Measurements from ENCODE around the gene FKBP2.

FKBP2 gene

DNA sequence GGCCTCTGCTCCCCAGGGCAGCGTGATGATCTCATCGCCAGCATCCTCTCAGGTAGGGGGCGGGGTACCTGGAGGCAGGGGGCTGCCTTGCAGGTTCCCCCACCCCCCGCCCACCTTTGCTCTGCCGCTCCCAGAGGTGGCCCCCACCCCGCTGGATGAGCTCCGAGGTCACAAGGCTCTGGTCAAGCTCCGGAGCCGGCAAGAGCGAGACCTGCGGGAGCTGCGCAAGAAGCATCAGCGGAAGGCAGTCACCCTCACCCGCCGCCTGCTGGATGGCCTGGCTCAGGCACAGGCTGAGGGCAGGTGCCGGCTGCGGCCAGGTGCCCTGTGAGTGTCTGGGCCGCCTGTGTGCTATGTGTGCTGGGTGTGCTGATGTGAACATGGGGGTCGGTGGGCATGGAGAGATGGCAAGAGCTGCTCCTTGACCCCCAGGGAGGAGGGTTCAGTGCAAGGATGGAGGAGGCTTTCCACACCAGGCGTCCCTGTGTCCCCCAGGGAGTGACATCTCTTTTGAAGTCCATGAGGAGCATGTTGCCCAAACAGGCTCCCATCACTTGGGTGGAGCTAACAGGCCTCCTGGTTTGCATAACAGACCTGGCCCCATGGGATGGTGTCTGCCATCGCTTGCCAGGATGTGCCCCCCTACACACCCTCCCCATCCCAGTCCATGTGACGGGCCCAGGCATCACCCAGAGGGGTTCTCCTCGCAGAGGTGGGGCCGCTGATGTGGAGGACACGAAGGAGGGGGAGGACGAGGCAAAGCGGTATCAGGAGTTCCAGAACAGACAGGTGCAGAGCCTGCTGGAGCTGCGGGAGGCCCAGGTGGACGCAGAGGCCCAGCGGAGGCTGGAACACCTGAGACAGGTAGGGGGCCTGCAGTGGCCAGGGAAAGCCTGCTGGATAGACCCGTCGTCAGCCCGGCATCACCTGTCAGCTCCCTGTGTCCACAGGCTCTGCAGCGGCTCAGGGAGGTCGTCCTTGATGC lies 24.6 kb downstream of the FKBP2 start:
- no peak for DNase-seq

DNA sequence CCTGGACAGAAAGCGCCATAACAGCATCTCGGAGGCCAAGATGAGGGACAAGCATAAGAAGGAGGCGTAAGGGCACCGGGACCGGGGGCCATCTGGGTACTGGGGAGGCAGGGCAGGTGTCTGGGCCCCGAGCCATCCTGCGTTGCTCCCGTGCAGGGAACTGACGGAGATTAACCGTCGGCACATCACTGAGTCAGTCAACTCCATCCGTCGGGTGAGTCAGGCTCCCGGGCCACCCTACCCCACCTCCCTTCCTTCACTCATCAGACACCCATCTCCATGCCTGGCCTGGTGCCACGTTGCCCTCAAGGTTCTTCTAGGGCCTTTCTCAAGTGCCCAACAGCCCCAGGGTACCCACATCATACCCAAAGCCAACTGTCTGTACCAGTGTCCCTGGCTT lies 25.4 kb downstream of the FKBP2 start:
- no peak for DNase-seq

DNA sequence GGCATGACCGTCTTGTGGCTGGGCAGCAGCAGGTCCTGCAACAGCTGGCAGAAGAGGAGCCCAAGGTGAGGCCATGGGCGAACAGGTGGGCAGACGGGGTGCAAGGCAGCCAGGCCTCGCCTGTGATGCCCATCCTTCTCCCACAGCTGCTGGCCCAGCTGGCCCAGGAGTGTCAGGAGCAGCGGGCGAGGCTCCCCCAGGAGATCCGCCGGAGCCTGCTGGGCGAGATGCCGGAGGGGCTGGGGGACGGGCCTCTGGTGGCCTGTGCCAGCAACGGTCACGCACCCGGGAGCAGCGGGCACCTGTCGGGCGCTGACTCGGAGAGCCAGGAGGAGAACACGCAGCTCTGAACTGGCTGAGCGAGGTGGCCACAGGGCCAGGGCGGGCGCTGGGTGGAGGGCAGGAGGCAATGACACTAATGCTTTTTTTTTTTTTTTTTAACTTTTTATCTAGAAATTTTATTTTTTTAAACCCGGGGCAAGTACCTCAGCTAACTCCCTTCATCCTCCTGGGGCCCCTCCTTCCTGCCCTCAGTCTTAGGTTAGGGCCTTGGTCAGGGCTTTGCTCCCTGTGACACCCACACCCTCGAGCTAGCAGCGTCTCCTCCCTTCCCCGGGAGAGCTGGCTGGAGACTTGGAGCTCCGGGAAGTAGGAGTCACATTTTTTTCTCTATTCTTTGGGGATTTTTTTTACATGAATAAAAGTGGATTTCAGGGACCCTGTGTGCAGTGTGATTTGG lies 26.5 kb downstream of the FKBP2 start:
- no peak for DNase-seq

DNA sequence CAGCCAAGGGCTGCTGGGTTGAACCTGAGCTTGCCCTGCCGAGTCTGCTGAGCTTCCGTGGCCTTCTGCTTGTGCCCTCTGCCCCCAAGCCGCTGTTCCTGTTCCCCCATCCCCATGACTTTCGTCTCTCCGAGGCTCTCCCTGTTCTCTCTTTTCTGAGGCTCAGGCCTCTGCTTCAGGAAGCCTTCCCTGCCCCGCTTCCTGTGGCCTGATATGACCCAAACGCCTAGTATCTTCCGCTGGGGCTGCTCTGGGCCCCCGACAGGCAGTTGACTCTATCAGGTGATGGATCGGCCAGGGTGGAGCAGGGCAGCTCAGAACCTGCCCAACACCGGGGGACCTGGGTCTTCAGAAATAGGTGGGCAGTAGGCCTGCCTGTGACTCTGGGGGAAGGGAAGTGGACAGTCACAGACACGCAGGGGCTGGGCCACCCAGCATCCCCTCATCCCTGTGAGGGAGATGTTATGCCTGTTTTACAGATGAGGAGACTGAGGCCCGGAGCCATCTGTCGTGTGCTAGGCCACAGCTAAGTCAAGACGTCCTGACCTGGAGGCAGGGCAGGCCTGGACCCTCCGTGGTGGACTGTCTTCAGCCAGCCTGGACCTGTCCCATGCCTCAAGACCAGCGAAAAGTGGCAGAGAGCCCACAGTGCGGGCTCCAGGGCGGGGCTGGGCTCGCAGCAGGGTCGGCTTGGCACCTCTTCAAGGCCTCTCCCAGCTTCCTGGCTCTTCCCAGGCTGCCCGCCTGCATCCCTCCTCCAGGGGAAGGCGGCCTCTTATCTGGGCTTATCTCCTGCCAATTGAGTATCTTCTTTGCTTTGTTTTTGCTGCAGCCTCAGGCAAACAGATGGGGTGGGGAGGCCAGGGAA lies 27.4 kb downstream of the FKBP2 start:
- DNase-seq = no peak

DNA sequence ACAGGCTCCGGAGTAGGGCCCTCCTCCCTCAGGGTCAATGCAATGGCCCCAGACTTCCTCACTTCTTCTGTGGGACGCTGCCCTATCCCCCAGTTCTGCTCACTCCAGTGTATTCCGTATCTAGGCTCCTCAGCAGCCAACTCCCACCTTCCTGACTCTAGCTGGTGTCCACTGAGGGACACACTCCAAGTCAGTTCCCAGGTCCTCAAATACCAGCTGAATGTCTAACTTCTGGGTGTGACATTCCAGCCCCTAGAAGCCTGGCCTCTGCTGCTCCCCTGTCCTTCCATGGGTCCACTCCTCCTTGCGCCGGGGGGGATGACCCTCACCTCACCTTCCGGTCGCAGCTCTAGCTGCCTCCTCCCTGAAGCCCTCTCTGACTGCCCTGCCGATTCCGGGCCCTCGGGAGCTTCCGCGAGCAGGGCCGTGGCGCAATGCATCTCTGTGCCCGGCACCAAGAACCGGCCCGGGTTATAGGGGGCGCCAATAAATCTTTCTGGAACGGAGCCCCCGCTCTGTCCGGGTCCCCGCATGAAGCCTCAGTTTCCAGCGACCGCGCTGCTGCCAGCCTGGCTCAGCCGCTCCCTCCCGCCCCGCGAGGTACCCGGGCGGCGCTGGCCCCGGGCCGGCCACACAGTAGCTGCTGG lies 28.1 kb downstream of the FKBP2 start:
- peak; percentile 65 for DNase-seq

DNA sequence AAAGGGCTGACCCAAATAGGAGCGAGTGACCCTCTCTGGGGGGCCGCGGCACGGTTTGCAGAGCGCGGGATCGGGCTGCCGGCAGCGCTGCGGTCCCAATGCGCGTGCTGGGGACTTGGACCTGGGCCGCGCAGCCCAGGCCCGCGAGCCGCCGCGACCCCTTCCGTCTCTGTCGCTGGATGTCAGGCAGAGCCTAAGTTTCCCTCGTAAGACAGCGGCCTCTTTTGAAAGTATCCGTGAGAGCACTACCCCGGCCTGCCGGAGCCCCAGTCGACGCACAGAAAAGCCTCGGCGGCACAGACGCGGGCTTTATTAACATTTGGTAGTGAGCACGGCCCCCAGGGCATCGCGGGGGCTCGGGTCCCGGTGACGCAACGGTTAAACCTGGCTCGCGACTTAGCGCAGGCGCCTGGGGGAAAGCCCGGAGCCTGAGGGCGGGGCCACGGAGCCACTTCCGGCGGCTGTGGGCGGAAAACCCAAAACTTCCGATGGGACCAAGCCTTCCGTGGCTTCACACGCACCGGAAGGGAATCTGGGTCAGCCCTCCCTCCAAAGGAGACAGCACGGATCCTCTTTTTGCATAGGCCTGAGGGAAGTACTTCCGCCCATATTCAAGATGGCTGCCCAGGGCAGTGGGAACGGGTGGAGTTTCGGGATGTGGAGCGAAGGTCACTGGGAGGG lies 28.8 kb downstream of the FKBP2 start:
- DNase-seq = peak; percentile 100

DNA sequence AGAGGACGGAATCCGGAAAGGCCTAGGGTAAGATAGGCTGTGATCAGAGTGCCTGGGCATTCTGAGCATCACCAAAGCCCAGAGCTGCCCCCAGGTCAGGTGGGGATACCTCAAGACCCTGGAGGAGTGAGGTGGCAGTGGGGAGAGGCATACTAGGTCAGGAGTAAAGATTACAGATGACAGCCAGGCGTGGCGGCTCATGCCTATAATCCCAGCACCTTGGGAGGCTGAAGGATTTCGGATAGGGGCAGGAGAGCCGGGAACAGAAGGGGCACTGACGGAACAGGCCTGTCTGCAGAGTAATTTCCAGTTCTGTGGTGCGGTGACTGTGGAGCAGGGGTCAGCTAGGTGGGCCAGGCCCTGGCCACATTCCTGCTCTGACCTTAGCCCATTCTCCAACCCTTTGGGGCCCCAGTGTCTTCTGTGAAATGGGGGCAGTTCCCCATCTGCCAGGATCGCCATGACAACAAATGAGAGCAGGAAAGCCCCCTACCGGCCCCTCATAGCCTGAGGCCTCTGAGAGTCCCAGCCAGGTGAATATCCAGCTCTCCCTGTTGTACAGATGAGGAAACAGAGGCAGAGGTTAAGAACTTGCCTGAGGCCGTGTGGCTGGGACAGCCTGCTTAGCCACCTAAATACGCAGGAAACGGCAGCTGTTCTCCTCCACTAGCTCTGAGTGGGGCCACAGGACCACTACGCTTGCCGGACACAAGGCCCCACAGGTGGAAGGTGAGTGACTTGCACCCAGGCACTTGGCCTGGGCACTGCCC lies 34.3 kb downstream of the FKBP2 start:
- DNase-seq = no peak

DNA sequence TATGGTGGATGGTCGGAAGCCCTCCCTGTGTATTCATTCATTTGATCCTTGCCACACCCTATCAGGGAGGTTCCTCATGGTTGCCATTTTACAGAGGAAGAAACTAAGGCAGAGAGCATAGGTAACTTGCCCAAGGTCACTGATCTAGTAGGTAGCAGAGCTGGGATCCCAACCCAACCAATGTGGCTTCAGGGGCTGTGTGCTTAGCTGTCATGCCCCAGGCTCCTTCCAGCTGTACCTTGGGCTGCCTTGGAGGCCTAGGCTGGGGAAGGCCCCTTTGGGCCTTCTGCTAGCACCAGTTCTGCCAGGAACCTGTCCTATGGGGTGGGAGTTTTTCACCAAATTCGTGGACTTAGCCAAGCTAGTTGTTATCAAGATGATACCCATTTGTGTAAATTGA lies 34.9 kb downstream of the FKBP2 start:
- DNase-seq = no peak

DNA sequence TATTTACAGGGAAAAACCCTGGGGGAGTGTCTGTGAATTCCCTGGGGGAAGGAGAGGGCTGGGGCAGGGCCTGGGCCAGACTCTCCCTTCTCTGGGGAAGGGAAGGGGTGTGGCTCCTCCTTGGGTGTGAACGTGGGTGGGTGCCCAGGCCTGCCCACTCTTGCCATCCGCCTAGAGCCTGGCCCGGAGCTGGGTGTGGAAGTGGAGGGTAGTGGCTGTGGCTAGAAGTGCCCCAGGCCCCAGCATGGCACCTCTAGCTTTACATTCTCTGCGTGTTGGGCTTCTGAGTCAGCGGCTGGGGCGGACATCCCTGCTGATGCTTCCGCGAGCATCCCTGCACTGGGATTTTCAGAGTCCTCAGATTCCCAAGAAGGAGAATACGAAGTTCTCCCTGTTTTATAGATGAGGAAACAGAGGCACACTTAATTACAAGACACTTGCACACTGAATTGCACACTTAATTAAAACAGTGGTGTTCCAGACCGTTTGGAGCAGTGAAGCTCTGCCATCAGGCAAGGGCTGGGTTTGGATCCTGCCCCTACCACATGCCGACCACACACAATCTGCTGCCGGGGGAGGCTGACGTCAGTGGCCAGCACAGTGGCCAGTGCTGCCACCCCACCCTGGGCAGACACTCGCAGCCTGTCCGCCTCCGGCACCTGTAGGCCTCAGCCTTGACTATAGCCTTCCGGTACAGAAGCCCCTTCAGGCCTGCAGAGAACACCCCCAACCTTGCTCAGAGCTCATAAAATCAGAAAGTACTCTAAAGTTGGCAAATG lies 35.9 kb downstream of the FKBP2 start:
- no peak for DNase-seq

DNA sequence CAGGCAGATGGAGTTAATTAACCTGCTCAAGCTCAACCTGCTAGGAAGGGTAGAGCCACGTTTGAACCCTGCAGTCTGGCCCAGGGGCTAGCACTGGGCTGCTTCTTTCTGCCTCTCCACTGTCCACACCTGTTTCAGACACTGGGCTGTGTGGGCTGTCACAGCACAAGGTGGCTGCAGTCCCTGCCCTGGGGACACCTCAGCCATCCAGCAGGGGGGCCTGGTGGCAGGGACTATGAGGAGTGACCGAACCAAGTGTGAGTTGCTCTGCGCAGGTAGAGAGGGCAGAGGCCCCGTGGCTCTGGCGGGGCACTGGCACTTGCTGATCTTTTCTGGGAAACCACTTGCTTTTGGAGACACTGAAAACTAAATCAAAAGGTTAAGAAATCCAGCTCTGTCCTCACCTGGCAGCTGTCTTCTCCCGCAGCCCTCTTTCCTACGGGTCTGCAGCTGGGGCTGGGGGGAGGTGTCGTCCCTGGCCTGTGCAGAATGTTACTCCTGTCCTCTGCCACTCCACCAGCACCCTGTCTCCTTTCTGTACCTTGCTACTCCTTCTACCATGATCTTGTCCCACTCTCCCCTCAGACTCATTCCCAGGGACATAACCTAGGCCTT lies 37.8 kb downstream of the FKBP2 start:
- no peak for DNase-seq

DNA sequence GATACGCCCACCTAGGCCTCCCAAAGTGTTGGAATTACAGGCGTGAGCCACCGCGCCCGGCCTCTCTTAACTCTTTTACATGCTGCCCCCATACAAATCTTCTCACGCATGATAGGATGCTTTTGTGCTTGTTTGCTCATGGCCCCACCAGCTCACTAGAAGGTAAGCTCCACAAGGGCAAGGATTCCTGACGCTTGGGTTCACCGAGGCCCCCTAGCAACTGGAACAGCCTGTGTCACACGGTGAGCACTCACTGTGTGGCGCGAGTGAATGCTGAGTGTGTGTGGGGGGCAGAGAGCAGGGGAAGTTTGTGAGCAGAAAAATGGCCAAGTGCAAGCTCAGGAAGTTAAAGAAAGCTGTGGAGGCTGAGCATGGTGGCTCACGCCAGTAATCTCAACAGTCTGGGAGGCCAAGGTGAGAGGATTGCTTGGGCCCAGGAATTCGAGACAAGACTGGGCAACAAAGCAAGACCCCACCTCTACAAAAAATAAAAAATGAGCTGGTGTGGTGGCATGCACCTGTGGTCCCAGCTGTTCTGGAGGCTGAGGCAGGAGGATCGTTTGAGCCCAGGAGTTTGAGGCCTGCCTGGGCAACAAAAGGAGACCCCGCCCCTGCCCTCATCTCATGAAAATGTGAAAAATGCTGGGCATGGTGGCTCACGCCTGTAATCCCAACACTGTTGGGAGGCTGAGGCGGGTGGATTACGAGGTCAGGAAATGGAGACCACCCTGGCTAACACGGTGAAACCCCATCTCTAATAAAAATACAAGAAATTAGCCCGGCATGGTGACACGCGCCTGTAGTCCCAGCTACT lies 41.3 kb downstream of the FKBP2 start:
- no peak for DNase-seq

DNA sequence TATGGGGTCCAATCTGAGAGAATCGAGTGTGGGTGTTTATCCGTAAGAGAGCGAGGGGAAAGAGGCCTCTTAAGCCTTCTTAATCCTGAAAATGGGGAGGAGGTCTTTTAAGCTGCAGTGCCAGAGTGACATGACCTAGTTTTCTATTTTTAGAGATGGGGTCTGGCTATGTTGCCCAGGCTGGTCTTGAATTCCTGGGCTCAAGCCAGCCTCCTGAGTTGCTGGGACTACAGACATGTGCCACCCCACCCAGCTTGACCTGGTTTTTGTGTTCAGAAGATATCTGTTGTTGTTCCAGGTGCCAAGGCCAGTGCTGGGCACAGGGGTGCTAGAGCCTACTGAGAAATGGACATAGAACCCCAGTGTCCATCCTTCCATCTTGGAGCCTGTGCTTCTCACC lies 42.2 kb downstream of the FKBP2 start:
- no peak for DNase-seq

DNA sequence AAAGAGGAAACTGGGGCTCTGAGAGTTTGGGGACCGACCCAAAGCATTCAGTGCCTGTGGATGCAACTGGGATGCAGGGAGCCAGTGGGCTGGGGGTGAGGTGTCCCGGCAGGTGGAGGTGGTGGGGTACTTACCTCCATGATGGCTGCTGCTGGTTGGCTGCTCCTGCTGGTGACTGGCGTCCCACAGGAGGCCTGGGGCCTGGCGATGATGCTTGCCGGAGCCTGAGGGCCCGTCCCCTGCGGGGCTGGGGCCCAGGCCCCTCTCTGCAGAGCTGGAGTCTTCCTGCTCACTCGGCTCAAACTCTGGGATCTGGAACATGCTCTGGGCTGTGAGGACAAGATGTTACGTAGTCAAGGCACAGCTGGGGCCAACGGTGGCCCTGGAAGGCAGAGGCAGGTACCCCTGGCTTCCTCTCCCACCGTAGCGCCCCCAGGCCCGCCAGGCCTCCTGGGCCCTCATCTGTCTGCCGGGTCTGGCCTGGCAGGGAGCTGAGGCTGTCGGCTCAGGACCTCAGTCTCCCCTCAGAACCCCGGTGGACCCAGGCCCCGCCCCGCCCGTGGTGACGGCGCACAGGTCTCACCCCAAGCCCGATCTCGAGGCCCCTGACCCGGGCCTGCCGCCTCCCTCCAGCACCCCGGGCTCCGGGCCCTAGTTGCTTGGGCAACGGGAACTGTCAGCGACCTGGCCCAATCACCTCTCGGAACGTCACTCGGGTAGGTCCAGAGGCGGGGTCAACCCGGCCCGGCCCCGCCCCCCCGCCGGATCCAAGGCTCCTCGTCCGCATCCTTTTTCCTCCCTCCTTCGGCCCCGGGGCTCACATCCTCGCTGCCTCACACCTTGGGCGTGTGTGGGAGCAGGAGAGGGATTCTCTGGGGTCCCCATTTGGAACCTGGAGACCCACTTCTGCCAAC lies 43.4 kb downstream of the FKBP2 start, which contains the start of gene BAD:
Gene BAD (minus strand): TSS at position 618 of the 914 bp plus-strand sequence. CDS start 297 bp downstream, at position 321.
- peak; percentile 98 for DNase-seq

DNA sequence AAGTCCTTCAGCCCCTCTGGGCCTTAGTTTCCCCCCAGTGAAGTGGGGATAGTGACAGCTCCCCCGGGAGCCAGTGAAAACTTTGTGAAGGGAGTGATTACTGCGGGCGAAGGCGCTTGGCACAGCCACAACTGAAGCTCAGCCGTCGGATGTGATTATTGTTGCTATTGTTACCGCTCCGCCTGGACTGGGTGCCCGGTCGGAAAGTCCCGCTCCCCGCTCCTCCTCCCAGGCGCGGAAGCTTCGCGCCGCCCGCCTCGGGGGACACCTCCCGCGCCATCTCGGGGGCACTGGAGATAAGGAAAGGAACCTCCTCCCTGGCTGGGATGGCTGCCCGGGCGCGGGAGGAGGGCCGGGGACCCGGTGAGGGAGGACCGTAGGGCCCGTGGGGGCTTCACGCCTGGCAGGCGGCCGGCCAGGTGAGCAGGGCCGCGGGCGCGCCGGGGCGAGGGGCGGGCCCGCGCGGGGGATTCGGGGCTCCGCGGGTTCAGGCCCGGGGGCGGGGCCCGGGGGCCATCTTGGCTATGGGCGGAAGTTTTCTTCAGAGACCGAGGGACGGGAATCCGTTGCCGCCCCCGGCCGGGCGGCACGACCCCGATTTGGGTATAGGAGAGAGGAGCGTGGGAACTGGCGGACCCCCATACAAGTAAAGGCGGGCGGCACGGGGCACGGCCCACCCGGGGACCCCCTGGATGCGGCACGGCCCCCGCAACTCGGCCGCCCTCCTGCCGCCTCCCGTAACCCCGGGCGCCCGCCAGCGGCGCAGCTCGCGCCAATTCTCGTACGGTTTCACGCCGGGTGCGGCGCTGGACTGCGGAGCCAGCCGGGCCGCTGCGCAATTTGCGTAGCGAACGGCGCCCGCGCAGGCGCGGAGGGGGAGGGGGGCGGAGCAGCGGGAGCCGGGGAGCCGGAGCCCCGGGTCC lies 44.3 kb downstream of the FKBP2 start, which contains the start of gene GPR137:
Gene GPR137 (plus strand): TSS at position 887 of the 923 bp plus-strand sequence. CDS start 677 bp downstream, outside the sequence.
- DNase-seq = peak; percentile 95

DNA sequence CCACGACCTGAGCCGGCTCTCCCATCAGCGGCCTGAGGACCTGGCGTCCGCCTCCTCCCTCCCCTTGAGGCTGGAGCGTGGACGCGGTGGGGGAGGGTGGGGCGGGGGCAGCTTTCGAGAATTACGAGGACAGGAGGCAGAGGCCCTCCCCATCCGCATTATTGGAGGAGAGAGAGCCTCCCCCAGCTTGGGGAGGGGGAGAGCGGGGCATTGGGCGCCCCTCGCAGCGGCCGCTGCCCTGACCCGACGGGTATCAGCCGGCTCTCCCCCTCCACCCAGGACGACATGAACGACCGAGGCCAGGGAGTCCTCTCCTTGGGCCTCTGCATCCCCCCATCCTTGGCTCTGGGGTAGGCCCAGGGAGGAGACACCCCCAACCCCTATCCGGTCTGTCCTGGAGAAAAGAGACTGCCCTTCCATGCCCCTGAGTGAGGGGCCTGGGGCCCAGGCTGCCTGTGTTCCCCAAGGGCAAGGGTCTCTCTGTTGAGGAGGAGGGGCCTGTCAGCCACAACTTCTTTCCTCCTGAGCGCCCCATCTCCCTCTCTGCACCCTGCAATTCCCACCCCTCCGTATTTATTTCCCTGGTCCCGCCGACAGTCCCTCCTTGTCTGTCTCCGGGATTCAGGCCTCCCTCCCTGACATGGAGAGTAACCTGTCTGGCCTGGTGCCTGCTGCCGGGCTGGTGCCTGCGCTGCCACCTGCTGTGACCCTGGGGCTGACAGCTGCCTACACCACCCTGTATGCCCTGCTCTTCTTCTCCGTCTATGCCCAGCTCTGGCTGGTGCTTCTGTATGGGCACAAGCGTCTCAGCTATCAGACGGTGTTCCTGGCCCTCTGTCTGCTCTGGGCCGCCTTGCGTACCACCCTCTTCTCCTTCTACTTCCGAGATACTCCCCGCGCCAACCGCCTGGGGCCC lies 45.2 kb downstream of the FKBP2 start:
- DNase-seq = peak; percentile 83
